SJSA1 (cell line): ENCODE results near the gene CLK3. TPM values are rescaled to one million over a fixed set of nuclear protein-coding genes. Genes with fewer than 3 reads are reported as not detected.

Experiments
- DNase-seq, 2 experiments: peaks; one replicate each; pipeline ENCODE4 v3.0.0-alpha.2; 2015 to 2020; ENCODE audit warnings: low spot score in 2 of 2, low read depth in 1 of 2
- H3K27ac ChIP-seq: fragments of 250-450 bp; sonication (Bioruptor Pico); 2 replicates; pipeline ENCODE4 v1.5.1; 2020; ENCODE audit warnings: mild to moderate bottlenecking, moderate library complexity
- H3K27me3 ChIP-seq: fragments of 250-450 bp; sonication (Bioruptor Pico); replicated peaks from 2 replicates; pipeline ENCODE4 v1.5.1; 2020; ENCODE audit warnings: mild to moderate bottlenecking, moderate library complexity
- H3K36me3 ChIP-seq: fragments of 250-450 bp; sonication (Bioruptor Pico); 2 replicates; pipeline ENCODE4 v1.5.1; 2020; ENCODE audit warnings: mild to moderate bottlenecking
- H3K4me1 ChIP-seq: fragments of 250-450 bp; sonication (Bioruptor Pico); replicated peaks from 2 replicates; pipeline ENCODE4 v1.6.1; 2021; ENCODE audit warnings: mild to moderate bottlenecking
- H3K4me3 ChIP-seq: fragments of 250-450 bp; sonication (Bioruptor Pico); 2 replicates; pipeline ENCODE4 v1.5.1; 2020; ENCODE audit warnings: mild to moderate bottlenecking
- H3K9me3 ChIP-seq: fragments of 250-450 bp; sonication (Bioruptor Pico); replicated peaks from 2 replicates; pipeline ENCODE4 v1.5.1; 2020; ENCODE audit warnings: mild to moderate bottlenecking
- total RNA-seq: library from RNA; depleted of rRNA; stranded (reverse); fragments of >200 nt; shearing (Covaris generic); gene quantifications from 2 replicates; pipeline ENCODE4 v1.2.3, GENCODE V29; 2014

Gene CLK3
- total RNA-seq, 1 experiment from 2014 or later: 57.3 TPM

DNA sequence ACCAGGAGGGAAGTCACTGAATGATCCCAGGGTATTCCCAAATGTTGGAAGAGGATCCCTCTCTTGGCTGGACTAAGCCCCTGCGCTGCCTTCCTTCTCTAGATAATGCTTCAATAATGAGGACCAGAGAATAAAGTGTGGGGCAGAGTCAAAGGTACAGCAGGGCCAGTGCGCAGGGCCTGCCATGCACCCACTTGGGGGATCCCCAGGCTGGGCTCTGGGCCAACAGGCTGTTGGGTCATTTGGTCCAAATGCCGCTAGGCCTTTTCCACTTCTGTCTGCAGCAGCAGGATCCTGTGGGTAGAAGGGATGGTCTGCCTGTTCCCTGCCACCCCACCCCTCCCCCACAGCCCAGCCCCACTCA, 5.7 kb upstream of the CLK3 start:
- no peak overlapping the region for H3K27ac ChIP-seq
- H3K36me3 ChIP-seq: no peaks in the 10 kb centered on the region; the same call in 1 of the 2 replicates
- H3K4me3 ChIP-seq: no peak overlapping the region
- no peaks in the 10 kb centered on the region for H3K9me3 ChIP-seq
- H3K27me3 ChIP-seq: no peaks in the 10 kb centered on the region
- H3K4me1 ChIP-seq: peaks cover 3% of the 10 kb centered on the region; the same call in 1 of the 2 replicates
- no peak for DNase-seq

DNA sequence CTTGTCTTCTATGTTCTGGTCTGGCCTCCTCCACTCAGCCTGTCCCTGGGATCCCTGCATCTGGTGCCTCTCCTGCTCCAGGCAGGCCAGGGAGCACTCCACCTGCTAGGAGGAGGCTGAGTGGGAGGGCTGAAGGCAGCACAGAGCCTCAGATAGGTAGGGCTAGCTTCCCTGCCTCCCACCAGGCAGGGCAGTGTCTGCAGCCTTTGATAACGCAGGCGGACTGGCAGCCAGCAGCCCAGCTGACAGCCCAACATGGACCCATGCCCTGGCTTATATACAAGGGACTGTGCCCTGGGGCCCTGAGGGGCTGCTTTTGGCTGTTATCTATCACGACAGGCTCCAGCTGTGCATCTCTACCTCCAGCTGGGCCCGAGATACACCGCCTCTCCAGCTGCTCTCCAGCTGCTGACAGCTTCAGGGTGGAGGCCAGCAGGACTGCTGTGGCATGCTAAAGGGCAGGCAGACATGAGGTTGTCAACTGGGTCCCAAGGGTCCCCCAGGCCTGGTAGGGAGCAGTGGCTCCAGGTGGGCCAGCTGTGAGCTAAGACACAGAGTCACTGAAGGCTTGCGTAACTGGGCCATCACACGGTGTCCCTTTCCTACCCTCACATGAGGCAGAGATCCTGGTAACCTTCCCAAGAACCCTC, 5.2 kb upstream of the CLK3 start:
- H3K27ac ChIP-seq: no peak overlapping the region
- H3K4me3 ChIP-seq: no peak overlapping the region

DNA sequence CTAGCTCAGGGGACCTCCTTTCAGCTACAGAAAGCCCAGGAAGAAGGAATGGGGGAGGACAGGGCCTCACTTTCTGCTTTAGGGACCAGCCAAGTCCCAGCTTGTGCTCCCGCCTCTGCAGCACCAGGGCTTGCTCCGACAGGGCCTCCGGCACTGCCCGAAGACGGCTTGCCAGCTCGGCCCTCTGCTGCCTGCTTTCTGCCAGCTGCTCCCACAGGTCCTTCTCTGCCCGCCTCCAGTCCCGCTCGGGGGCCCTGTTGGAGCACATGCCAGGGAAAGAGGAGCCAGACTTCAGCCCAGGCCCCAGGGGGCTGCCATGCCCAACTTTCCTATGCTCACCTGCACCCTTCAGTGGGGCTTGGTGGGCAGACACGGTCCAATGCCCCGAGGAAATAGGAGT, 4.3 kb upstream of the CLK3 start:
- Histone ChIP-seq H3K27ac (no peak overlapping the region), H3K36me3 (peaks cover 12% of the 10 kb centered on the region), H3K27me3 (no peaks in the 10 kb centered on the region), H3K9me3 (no peaks in the 10 kb centered on the region), H3K4me1 (peaks cover 4% of the 10 kb centered on the region; the same call in 1 of the 2 replicates), H3K4me3 (no peak overlapping the region)
- no peak for DNase-seq

More for the DNA sequence above, 5.2 kb upstream of the CLK3 start:
- H3K4me1 ChIP-seq: peaks cover 4% of the 10 kb centered on the region; the same call in 1 of the 2 replicates
- DNase-seq: no peak
- no peaks in the 10 kb centered on the region for H3K9me3 ChIP-seq
- peaks cover 5% of the 10 kb centered on the region for H3K36me3 ChIP-seq
- no peaks in the 10 kb centered on the region for H3K27me3 ChIP-seq

DNA sequence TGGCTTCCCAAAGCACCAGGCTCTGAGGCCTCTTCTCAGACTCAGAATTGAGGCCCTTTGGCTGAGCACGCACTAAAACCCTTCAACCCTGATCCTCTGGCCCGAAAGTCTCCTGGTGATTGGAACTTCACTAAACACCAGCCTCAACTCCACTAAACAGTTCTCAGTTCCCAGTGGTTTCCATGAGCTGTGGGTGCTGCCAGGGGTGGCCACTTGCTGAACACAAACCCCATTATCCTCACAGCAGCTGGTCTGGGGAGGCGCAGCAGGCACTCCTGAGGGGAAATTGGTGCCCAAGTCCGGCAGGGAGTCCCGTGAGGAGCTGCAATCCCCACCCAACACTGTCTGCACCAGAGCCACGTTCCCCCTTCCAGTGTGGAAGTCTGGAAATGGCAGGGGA, 3.8 kb upstream of the CLK3 start:
- Histone ChIP-seq H3K9me3 (no peaks in the 10 kb centered on the region), H3K4me1 (peaks cover 8% of the 10 kb centered on the region), H3K27me3 (no peaks in the 10 kb centered on the region), H3K36me3 (peaks cover 13% of the 10 kb centered on the region), H3K27ac (no peak overlapping the region), H3K4me3 (no peak overlapping the region)
- no peak for DNase-seq

DNA sequence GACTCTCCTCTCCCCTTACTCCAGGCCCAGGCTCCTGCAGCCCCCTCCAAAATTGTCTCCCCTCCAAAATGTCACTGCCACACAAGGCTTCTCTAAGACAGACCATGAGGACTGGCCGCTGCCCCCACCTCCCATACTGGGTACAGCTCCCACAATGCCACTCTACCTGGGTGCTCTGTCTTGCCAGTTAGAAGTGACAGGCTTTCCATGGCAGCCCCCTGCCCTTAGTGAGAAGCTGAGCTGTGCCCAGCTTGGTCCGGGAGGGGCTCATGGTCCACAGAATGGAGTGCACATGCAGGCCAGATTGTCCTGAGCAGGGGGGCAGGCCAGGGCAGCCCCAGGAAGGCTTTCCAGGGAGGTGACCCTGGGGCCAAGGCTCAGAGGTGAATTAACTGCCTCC, 3.0 kb upstream of the CLK3 start:
- Histone ChIP-seq H3K4me1 (peaks cover 16% of the 10 kb centered on the region), H3K27me3 (no peaks in the 10 kb centered on the region), H3K4me3 (no peak overlapping the region), H3K27ac (no peak overlapping the region), H3K36me3 (peaks cover 21% of the 10 kb centered on the region), H3K9me3 (no peaks in the 10 kb centered on the region)
- DNase-seq: no peak

DNA sequence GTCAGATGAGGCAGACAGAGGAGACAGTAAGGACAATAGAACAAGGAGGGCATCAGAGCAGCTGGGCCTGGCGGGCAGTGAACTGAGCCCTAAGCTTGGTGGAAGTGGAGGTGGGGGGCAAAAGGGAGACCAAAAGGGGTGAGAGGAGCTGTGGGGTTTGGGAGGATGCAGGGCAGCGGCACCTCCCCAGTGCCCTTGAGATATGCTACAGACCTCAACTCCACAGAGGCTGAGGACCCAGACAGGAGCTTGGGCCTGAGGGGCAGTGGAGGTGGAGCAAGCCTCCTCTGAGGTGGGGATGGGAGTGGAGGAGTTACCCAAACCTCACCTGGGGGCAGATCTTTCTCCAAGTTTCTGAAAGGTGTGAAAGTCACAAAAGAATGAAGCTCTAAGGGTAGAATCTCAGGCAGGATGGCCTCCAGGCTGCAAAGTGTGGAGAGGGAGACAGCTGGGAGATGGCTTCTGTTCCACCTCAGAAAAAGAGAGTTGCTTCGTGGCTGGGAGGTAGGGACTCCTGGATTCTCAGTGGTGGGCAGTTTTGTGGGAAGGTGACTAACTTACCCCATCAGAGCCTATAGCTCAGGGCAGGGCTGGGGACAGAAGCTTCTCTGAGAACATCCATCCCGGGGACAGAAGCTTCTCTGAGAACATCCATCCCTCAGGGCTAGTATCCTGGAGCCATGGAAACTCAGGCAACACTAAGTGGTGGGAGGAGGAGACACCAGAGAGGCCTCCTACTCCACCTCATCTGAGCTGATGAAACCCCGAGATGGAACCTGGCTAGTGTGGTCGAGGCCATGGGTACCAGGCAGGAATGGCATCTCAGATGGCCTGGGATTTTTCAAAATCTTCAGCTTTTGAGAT, 2.3 kb upstream of the CLK3 start:
- no peak overlapping the region for H3K27ac ChIP-seq
- peaks cover 21% of the 10 kb centered on the region for H3K4me1 ChIP-seq
- peaks cover 24% of the 10 kb centered on the region for H3K36me3 ChIP-seq
- no peak for DNase-seq
- no peaks in the 10 kb centered on the region for H3K27me3 ChIP-seq
- H3K4me3 ChIP-seq: no peak overlapping the region
- no peaks in the 10 kb centered on the region for H3K9me3 ChIP-seq

DNA sequence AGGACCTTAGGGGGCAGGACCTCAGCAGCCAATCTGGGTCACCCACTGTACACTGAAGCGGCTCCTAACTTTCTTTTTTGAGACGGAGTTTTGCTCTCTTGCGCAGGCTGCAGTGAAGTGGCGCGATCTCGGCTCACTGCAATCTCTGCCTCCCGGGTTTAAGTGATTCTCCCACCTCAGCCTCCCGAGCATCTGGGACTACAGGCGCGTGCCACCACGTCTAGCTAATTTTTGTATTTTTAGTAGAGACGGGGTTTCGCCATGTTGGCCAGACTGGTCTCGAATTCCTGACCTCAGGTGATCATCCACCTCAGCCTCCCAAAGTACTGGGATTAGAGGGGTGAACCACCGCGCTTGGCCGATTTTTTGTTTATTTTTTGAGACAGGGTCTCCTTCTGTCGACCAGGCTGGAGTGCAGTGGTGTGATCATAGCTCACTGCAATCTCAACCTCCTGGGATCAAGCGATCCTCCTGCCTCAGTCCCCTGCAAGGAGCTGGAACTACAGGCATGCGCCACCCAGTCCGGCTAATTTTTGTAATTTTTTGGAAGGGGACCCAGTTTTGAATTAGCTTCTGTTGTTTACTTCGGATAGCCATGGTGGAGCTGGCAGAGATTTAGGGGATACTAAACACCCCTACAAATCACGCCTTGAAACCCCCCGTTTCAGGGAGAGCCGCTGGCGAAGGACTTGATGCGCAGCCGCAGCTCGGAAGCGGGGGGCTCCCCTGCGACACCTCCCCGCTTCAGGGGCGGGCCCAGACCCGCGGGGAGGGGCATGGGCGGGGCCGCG, 1.5 kb upstream of the CLK3 start:
- peak overlapping the region; percentile 94 for H3K4me3 ChIP-seq
- no peak overlapping the region for H3K27ac ChIP-seq
- no peak for DNase-seq
- no peaks in the 10 kb centered on the region for H3K9me3 ChIP-seq
- no peaks in the 10 kb centered on the region for H3K27me3 ChIP-seq
- peaks cover 29% of the 10 kb centered on the region for H3K4me1 ChIP-seq
- H3K36me3 ChIP-seq: peaks cover 28% of the 10 kb centered on the region

DNA sequence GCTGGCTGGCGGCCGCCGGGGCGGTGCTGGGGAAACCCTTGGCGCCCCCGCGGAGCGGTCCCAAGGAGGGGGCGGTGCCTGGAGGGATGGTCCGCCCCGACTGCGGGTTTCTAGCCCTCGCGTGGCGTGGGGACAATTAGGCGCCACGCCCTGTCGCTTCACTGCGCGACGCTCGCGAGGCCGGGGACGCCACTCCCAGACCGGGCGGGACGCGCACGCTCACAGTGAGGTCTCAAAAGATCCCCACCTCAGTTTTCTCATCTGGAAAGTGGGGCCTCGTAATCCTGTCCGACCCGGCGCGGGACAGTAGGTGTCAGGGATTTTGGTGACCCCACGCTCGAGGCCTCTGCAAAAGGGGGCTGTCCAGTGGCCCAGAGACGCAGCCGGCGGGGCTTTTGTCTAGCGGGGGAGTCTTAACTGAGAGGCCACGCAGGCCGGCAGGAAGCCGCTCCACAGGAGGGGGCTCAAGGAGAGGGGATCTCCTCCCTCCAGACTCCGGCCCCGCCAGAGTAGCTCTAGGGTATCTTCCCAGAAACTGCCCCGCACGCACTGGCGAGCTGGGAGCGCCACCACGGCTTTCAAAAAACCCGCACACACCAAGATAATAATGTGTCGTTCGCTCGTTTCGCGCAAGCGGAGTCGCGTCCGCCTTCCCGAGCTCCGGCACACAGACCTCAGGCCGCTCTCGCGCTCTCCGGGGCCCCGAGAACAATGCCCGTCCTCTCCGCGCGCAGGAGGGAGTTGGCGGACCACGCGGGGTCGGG, 710 bp upstream of the CLK3 start:
- Histone ChIP-seq H3K27ac (peak overlapping the region; percentile 92), H3K27me3 (no peaks in the 10 kb centered on the region), H3K36me3 (peaks cover 36% of the 10 kb centered on the region), H3K4me1 (peaks cover 31% of the 10 kb centered on the region), H3K9me3 (no peaks in the 10 kb centered on the region), H3K4me3 (peak overlapping the region; percentile 94)
- peak; percentile 83 to 92 for DNase-seq

DNA sequence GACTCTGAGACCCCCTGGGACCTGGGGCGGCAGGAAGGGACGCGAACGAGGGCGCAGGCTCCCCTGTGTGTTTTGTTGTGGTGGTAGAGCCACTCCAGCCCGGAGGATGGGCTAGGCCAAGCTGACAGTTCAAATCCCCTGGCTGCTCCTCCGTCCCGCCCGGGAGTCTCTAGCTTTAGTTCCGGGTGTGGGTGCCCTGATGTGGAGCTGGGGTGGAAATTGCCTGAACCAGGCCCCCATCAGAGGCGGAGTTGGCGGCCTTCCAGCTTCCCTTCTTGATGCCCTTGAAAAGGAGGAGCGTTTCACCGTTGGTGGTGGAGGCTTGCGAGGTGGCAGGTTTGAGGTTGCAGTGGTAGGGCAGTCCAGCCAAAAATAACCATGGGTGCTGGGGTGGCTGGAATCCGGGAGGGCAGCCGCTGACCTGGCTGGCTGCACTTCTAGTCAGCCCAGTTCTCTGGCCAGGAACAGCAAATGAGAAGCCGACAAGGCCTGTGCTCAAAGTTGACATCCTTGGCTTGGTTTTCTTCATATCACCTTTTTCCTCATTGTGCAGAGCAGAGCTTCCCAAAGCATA, 817 bp downstream of the CLK3 start:
- DNase-seq: peak; percentile 67 to 82
- peaks cover 31% of the 10 kb centered on the region for H3K4me1 ChIP-seq
- H3K27me3 ChIP-seq: no peaks in the 10 kb centered on the region
- H3K9me3 ChIP-seq: no peaks in the 10 kb centered on the region
- peak overlapping the region; percentile 92 for H3K27ac ChIP-seq
- H3K36me3 ChIP-seq: peaks cover 52% of the 10 kb centered on the region
- H3K4me3 ChIP-seq: peak overlapping the region; percentile 94

DNA sequence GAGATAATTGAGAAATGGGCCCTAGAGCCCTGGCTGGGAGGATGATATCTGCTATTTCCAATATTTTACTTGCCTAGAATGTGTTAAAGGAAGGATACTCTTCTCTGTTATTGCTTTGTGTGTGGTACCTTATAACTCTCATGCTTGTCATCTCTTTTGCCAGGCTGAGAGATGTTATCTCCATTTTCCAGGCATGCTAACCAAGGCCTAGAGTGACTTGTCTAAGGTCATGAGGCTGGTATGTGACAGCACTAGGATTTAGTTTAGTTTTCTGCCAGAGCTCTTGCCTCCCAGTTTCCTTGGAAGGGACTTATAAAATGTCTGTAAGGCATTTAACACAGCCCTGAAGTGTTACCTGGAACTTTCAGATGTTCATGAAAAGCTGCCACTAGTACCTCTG, 1.4 kb downstream of the CLK3 start:
- H3K9me3 ChIP-seq: no peaks in the 10 kb centered on the region
- H3K27me3 ChIP-seq: no peaks in the 10 kb centered on the region
- H3K36me3 ChIP-seq: peaks cover 57% of the 10 kb centered on the region
- peak overlapping the region; percentile 94 for H3K4me3 ChIP-seq
- DNase-seq: no peak
- no peak overlapping the region for H3K27ac ChIP-seq
- H3K4me1 ChIP-seq: peaks cover 31% of the 10 kb centered on the region

DNA sequence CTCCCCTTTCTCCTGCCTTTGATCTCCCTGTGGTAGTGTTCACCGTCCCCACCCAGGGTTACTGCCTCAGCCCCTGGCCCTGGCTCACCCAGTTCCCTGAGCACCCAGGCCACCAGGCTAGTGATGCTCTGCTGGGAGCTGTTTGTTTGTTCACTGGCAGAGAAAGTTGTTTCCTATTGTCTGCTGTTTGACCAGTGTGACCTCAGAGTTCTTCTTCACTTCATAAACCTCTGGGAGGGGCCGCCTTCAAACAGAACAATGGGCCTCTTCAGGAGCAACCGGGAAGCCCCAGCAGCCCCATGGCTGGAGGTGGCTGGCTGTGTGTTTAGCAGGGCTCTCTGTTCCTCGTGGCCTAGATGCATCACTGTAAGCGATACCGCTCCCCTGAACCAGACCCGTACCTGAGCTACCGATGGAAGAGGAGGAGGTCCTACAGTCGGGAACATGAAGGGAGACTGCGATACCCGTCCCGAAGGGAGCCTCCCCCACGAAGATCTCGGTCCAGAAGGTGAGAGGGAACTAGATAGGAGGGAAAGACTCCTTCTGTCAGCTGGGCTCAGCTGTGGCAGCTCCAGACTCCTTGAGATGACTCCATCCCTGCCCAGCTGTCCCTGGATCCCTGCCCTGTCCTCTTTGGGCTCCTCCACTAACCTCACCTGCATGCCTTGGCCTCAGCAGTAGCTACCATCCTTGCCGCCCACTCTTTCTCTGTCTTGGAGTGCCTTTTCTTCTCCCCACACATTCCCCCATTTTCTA, 3.4 kb downstream of the CLK3 start:
- no peaks in the 10 kb centered on the region for H3K9me3 ChIP-seq
- no peak overlapping the region for H3K27ac ChIP-seq
- peaks cover 77% of the 10 kb centered on the region for H3K36me3 ChIP-seq
- no peaks in the 10 kb centered on the region for H3K27me3 ChIP-seq
- DNase-seq: peak; percentile 66 to 77
- H3K4me3 ChIP-seq: no peak overlapping the region
- peaks cover 31% of the 10 kb centered on the region for H3K4me1 ChIP-seq

DNA sequence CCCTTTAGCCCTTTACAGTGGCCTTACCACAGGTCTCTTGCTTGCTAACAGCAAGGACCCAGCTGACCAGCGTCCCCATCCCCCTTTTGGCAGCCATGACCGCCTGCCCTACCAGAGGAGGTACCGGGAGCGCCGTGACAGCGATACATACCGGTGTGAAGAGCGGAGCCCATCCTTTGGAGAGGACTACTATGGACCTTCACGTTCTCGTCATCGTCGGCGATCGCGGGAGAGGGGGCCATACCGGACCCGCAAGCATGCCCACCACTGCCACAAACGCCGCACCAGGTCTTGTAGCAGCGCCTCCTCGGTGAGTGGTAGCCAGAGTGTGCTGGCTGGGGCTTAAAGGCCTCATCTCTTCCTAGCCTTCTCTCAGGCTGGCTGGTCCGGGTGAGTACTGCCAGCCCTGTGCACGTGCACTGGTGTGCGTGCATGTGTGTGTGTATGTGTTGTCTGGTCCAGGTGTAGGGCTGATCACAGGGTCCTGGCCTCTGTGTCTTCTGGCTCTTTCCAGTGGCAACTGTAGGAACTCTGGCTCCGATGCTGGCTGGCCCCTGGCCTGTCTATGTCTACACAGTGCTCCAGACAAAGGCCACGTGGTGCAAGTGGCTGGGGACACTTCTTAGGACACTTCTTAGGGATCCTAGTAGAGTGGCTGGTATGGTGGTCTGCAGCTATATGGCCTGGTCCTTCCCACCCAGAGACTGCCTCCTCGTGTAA, 4.4 kb downstream of the CLK3 start:
- Histone ChIP-seq H3K4me3 (no peak overlapping the region), H3K9me3 (no peaks in the 10 kb centered on the region), H3K27me3 (no peaks in the 10 kb centered on the region), H3K27ac (no peak overlapping the region), H3K4me1 (peaks cover 27% of the 10 kb centered on the region), H3K36me3 (peaks cover 87% of the 10 kb centered on the region)
- DNase-seq: no peak
